ENCODE measurements around the gene CELA3A.
"Not testable (repeated sequence)": the region's sequence is repeated elsewhere in the genome, so short reads cannot be mapped to it uniquely, and the experiment has no call there.

DNA sequence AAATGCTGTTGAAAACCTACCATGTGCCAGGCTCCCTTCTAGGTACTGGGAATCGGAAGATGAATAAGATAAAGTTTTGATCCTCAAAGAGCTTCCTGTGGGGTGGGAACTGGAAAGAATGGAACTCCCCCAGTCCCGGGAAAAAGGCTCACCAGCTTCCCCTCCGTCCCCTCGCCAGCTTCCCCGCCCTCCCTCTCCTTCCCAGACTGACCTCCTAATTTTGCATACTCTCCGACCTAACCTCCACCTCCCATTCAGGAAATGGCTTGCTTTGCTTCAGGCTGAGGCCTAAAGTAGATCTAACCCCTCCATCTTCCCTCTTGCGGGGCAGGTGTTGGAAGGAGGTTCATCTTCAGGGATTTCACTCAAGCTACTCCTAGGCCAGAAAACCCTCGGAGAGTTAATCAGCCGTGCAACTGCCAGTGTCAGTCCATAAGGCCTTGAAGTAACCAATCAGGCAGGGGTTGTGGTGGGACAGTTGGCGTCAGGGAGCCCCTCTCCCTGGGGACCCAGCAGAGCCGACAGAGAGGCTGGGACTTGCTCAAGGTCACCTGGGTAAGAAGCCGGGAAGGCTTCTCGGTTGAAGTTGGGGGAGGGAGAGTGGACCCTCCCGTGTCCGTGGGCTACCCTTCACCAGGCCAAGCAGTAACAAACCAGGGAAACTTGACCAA lies 2.7 kb upstream of the CELA3A start:
- TF ChIP-seq, protein P1, sequence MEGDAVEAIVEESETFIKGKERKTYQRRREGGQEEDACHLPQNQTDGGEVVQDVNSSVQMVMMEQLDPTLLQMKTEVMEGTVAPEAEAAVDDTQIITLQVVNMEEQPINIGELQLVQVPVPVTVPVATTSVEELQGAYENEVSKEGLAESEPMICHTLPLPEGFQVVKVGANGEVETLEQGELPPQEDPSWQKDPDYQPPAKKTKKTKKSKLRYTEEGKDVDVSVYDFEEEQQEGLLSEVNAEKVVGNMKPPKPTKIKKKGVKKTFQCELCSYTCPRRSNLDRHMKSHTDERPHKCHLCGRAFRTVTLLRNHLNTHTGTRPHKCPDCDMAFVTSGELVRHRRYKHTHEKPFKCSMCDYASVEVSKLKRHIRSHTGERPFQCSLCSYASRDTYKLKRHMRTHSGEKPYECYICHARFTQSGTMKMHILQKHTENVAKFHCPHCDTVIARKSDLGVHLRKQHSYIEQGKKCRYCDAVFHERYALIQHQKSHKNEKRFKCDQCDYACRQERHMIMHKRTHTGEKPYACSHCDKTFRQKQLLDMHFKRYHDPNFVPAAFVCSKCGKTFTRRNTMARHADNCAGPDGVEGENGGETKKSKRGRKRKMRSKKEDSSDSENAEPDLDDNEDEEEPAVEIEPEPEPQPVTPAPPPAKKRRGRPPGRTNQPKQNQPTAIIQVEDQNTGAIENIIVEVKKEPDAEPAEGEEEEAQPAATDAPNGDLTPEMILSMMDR (IDR thresholded peaks at IDR 0.05): not testable (repeated sequence)
- not testable (repeated sequence) for TF ChIP-seq POLR2A (IDR thresholded peaks at IDR 0.05)
